Astrocyte (in vitro differentiated cells and primary cell): ENCODE data around the gene TOMM7.

Source experiments
- CTCF ChIP-seq: IDR thresholded peaks from 2 replicates; pipeline ENCODE4 v1.5.1; 2011; ENCODE audit warnings: low read depth, mild to moderate bottlenecking, inconsistent platforms, low read length, moderate library complexity; ENCODE audit not compliant: insufficient read depth
- EZH2 ChIP-seq: IDR thresholded peaks from 2 replicates; pipeline ENCODE4 v1.6.1; 2012; ENCODE audit warnings: mild to moderate bottlenecking, low read length, inconsistent platforms; ENCODE audit not compliant: insufficient read depth

GRCh38 chr7:22771194-22771871 lies 51.3 kb downstream of the TOMM7 start:
- TF ChIP-seq CTCF = no peak
- TF ChIP-seq EZH2 = no peak
